Skeletal muscle satellite cell (primary cell): ENCODE data around the gene C11orf87. TPM values are rescaled to one million over a fixed set of nuclear protein-coding genes. Genes with fewer than 3 reads are reported as not detected.
A peak's percentile ranks its signal among the peaks of the same experiment; 100 is the strongest.

ENCODE experiments used
- H3K27me3 ChIP-seq: 2 replicates; pipeline ENCODE4 v1.7.0; 2013; ENCODE audit warnings: low read length; ENCODE audit not compliant: control insufficient read depth, insufficient read depth
- H3K36me3 ChIP-seq: 2 replicates; pipeline ENCODE4 v1.7.0; 2013; ENCODE audit warnings: mild to moderate bottlenecking, control low read depth, low read length; ENCODE audit not compliant: insufficient read depth
- H3K4me1 ChIP-seq: 2 replicates; pipeline ENCODE4 v1.7.0; 2013; ENCODE audit warnings: low read length; ENCODE audit not compliant: control insufficient read depth, insufficient read depth
- H3K4me2 ChIP-seq: 2 replicates; pipeline ENCODE4 v1.7.0; 2013; ENCODE audit warnings: mild to moderate bottlenecking, low read length
- H3K4me3 ChIP-seq: 2 replicates; pipeline ENCODE4 v1.7.0; 2013; ENCODE audit warnings: low read length
- H3K9ac ChIP-seq: 2 replicates; pipeline ENCODE4 v1.7.0; 2013; ENCODE audit warnings: mild to moderate bottlenecking, low read depth, low read length, moderate library complexity
- H3K9me3 ChIP-seq: replicated peaks from 2 replicates; pipeline ENCODE4 v1.7.0; 2013; ENCODE audit warnings: mild to moderate bottlenecking, control low read depth, low read length
- total RNA-seq: library from RNA; depleted of rRNA; stranded (reverse); fragments of >200 nt; gene quantifications from 2 replicates; pipeline ENCODE4 v1.2.3, GENCODE V29; 2012; rRNA removed

C11orf87 gene
- total RNA-seq = not detected in 2 replicates

DNA sequence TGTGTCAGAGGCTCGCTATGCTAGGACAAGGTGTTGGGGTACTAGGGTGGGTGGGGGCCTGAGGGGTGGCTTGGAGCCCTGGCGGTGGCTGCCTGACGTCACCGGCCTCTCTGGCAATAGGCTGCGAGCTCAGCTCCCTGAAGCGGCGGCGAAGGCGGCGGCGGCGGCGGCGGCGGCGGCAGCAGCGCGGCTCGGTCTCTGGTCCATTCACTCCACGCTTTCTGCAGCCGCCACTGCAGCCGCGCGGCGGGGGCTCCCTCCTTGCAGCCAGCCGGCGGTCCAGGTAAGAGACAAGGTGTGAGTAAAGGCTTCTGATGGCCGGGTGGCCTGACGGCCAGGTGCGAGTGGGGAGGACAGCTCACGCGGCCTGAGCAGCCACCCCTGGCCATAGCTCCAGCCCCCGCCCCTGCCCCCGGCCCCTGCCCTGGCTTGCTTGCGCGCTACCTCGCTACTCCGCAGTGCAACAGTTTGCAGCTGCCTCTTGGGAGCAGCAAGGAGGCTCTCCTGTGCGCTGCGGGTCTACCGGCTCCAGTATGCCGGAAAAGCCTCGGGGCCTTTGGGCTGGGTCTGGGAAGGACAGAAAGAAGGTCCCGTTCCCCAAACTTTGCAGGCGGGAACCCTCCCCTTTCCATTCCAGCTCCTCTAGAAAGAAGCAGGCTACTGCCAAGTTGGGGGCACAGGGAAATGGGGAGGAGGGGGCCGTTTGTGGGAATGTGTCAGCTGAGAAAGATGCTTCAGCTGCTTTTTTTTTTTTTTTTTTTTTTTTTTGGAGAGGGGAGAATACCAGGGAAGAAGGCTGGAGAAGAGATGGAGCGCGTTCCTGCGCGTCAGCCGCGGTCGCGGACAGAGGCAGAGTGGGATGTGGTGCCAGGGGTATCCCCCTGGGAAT, at the start of gene C11orf87:
C11orf87 (plus strand) TSS at position 210 of the 889 bp plus-strand sequence. CDS start 1,444 bp downstream, outside the sequence.
- Histone ChIP-seq H3K4me1 (peaks cover 18% of the 10 kb centered on the region), H3K4me3 (peak within 1 kb of the TSS; percentile 69), H3K27me3 (peaks cover 31% of the 10 kb centered on the region), H3K9me3 (no peaks in the 10 kb centered on the region), H3K36me3 (no peaks in the 10 kb centered on the region), H3K4me2 (peak within 1 kb of the TSS; percentile 88), H3K9ac (peak within 1 kb of the TSS; percentile 4)

DNA sequence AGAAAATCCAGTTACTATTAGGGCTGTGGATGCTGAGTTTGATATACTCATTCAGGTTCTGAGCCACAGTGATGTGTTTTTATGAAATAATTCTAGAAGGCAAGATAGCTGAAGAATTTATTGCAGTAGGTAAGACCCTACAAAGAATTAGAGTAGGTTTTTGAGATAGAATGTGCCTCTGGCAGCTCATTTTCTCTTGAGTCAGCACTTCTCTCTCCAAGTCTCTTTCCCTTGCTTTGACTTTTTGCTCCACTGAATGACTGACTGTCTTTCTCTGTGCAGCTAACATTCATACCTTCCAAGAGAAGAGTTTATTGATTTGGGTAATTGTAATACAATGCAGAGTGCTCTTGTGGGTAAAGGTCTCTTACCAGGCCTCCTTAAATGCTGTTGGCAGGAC, 48.0 kb upstream of the C11orf87 start:
- H3K4me1 ChIP-seq = peaks cover 14% of the 10 kb centered on the region
- H3K4me2 ChIP-seq = no peak overlapping the region
- H3K36me3 ChIP-seq = no peaks in the 10 kb centered on the region
- H3K9ac ChIP-seq = no peak overlapping the region
- H3K4me3 ChIP-seq = no peak overlapping the region
- H3K27me3 ChIP-seq = no peaks in the 10 kb centered on the region
- H3K9me3 ChIP-seq = no peaks in the 10 kb centered on the region

DNA sequence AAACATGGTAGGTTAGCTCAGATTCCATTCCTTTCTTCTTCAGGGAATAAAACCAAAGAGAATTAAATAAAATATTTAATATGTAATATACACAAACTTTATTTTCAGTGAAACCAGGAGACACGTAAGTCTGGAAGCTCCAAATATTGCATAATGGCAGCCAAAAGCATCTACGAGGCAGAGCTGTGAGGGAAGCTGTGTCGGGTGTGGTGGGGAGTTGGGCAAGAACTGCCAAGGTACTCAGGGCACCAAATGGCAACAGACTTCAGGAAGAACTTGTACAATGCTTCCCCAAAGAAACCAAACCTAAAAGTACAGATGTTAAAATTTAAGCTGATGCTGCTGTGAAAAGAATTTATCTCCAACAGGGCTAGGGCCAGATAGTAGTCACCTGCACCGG, 47.5 kb upstream of the C11orf87 start:
- Histone ChIP-seq H3K4me1 (peaks cover 14% of the 10 kb centered on the region), H3K27me3 (no peaks in the 10 kb centered on the region)

DNA sequence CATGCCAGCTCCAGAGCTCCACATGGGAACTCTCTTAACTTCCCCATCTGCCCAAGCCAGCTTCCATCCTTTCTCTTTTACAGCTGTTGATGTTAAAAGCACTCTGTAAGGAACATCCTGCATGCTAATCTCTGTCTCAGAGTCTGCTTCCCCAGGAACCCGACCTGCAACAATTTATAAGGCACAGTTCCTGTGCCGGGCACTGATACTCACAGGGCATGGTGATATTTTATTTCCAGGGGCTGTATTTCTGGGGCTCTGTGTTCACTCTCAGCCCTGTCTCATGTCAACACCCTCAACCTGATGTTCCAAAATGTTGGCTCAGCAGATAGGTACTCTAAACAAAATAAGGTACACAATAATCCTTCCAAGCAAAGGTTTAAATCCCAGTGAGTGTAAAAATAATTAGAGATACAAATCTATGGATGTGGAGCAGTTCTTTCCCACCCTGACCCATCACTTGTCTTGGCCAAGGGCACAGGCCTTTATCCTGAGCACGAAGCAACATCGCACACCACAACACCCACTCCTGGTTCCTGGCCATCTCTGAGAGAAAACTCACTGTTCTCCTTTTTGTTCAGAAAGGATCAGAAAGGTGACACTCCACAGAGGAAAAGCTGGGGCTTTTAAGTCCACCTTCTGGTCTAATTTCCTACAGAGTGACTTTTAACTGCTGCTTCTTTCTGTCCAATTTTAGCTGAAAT, 44.8 kb upstream of the C11orf87 start:
- H3K36me3 ChIP-seq = no peaks in the 10 kb centered on the region
- no peak overlapping the region for H3K4me3 ChIP-seq
- H3K9me3 ChIP-seq = no peaks in the 10 kb centered on the region
- H3K4me1 ChIP-seq = peaks cover 13% of the 10 kb centered on the region
- H3K9ac ChIP-seq = no peak overlapping the region
- no peak overlapping the region for H3K4me2 ChIP-seq
- H3K27me3 ChIP-seq = no peaks in the 10 kb centered on the region

More for the DNA sequence above, 47.5 kb upstream of the C11orf87 start:
- no peak overlapping the region for H3K4me2 ChIP-seq
- H3K36me3 ChIP-seq = no peaks in the 10 kb centered on the region
- H3K9me3 ChIP-seq = no peaks in the 10 kb centered on the region
- no peak overlapping the region for H3K9ac ChIP-seq
- H3K4me3 ChIP-seq = no peak overlapping the region

DNA sequence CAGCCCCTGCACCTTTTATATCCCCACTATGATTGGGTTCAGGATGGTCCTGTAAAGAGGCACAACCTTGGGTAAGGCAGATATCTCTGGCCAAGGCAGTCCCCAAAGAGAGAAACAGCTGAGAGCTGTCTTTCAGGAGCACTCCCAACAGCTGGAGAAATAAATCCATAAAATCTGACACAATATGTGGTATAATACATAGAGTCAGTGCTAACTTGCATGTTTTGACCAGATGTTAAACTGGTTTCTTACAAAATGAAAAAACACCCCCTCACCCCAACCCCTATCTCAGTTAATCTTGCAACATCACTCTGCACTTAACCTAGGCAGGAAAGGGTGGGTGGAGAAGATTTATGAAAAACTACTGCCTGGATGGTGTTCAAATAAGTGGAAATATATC, 44.0 kb upstream of the C11orf87 start:
- H3K27me3 ChIP-seq = no peaks in the 10 kb centered on the region
- H3K4me1 ChIP-seq = peaks cover 11% of the 10 kb centered on the region
- H3K9ac ChIP-seq = no peak overlapping the region
- H3K36me3 ChIP-seq = no peaks in the 10 kb centered on the region
- H3K9me3 ChIP-seq = no peaks in the 10 kb centered on the region
- H3K4me2 ChIP-seq = no peak overlapping the region
- no peak overlapping the region for H3K4me3 ChIP-seq

DNA sequence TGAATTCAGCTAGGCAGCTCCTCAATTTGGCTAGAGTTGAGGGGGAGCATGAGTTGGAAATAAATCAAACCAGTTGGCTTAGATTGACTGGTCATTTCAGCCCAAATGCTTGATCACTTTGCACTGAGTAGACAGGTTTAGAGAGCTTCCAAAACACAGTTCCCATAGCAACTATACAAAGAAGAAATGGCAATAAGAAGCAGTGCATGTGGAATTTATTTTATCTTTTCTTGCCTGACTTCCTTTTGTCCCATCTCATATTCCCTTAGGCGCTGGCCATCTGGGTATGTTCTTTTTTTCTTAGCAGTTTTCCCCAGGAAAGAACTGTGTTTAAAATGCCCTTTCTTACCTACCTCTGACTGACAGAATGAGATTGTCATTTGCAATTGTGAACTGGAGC, 38.7 kb upstream of the C11orf87 start:
- no peak overlapping the region for H3K4me3 ChIP-seq
- H3K4me1 ChIP-seq = peaks cover 4% of the 10 kb centered on the region
- H3K4me2 ChIP-seq = no peak overlapping the region
- H3K9me3 ChIP-seq = no peaks in the 10 kb centered on the region
- no peak overlapping the region for H3K9ac ChIP-seq
- H3K27me3 ChIP-seq = no peaks in the 10 kb centered on the region
- no peaks in the 10 kb centered on the region for H3K36me3 ChIP-seq

DNA sequence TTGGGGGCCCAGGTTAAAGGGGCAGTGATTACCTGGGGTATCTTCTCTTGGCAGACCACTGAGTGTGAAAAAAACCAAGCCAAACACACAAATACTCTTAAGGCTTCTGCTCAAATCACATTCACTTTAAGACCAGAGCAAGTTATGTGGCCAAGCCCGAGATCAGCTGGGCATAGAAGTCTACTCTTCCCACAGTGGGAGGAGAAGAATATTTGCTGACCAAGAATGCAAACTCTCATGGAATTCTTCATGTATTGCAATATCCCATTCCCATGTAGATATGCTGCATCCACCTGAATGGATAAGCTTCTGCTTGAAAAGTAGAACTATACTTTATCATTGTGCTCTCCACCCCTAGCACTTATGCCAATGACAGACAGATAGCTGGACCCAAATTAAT, 37.1 kb upstream of the C11orf87 start:
- Histone ChIP-seq H3K27me3 (no peaks in the 10 kb centered on the region), H3K9ac (no peak overlapping the region), H3K36me3 (no peaks in the 10 kb centered on the region), H3K4me3 (no peak overlapping the region), H3K4me2 (no peak overlapping the region), H3K9me3 (no peaks in the 10 kb centered on the region), H3K4me1 (no peaks in the 10 kb centered on the region)

DNA sequence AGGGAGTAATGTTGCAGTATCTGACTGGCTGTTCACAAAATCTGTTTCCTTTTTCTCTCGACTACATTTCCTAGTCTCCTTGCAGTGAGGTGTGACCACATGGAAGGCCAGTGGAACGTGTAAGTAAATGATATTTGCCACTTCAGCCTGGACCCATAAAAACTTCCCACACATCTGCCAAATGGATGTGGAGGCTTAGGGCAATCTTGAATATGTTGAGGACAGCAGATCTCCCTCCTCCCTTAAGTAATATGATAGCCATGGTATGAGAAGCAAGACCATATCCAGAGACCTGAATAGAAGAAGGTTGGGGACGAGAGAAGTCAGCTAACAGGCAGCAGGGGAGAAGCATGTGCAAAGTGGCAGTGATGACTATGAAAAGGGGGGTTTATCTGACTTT, 33.0 kb upstream of the C11orf87 start:
- Histone ChIP-seq H3K27me3 (no peaks in the 10 kb centered on the region), H3K4me3 (no peak overlapping the region), H3K9ac (no peak overlapping the region), H3K36me3 (no peaks in the 10 kb centered on the region), H3K4me2 (no peak overlapping the region), H3K4me1 (no peaks in the 10 kb centered on the region), H3K9me3 (no peaks in the 10 kb centered on the region)

DNA sequence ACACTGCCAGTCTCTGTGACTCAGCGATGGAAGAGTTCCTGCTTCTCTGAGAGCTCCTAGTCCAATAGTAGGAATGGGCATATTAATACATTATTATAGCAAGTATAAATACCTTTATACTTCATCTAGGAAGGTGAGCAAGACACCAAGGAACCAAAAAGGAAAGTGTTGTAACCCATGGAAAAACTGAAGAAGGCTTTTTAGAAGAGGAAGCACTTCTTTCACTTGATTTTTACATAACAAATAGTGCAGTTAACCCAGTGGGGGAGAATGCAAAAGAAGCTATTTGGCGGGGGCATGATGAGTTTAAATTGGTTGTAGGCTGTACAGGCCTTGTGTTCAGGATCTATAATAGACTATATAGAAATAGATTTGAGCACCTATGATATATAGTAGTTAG, 31.2 kb upstream of the C11orf87 start:
- Histone ChIP-seq H3K36me3 (no peaks in the 10 kb centered on the region), H3K4me2 (no peak overlapping the region), H3K4me3 (no peak overlapping the region), H3K9me3 (no peaks in the 10 kb centered on the region), H3K4me1 (no peaks in the 10 kb centered on the region), H3K9ac (no peak overlapping the region), H3K27me3 (no peaks in the 10 kb centered on the region)

DNA sequence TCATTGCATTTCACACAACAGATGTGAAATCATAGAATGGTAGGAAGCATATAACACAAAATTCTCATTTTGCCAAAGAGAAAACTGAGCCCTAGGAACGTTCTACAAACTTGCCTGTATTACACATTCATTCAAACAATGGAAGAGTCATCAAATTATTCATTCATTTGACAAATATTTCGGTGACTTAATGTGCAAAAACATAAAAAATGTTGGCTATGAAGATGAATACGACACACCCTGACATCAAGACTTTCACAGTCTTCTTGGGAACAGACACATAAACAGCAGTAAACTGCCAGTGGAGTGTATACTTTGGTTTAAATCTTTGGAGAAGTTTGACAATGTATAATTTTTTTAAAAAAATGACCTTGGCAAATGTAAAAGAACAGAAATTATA, 20.4 kb upstream of the C11orf87 start:
- peaks cover 8% of the 10 kb centered on the region for H3K4me1 ChIP-seq
- H3K9ac ChIP-seq = no peak overlapping the region
- H3K27me3 ChIP-seq = no peaks in the 10 kb centered on the region
- H3K9me3 ChIP-seq = no peaks in the 10 kb centered on the region
- H3K4me2 ChIP-seq = no peak overlapping the region
- no peaks in the 10 kb centered on the region for H3K36me3 ChIP-seq
- no peak overlapping the region for H3K4me3 ChIP-seq

DNA sequence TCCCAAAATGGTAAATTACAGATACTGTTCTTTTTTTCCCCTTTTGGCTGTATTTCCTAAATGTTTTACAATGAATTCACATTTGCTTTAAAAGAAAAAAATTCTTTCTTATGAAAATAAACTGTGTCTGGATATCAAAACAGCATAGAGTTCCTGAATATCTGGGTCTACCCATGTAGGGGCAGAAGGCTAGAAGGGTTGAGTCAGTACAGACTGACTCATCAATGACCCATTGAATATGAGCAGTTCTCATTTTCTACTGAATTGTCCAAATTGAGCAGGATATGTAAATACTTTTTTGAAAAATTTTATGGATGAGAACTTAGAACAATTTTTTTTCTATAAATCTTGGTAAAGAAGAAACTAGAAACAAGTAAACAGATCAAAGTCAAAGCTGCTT, 16.3 kb upstream of the C11orf87 start:
- Histone ChIP-seq H3K9me3 (no peaks in the 10 kb centered on the region), H3K27me3 (no peaks in the 10 kb centered on the region), H3K4me3 (no peak overlapping the region), H3K9ac (no peak overlapping the region), H3K36me3 (no peaks in the 10 kb centered on the region), H3K4me2 (no peak overlapping the region), H3K4me1 (peaks cover 8% of the 10 kb centered on the region)
